CD4-positive, alpha-beta T cell treated with Interferon gamma for 1 hour (primary cell): ENCODE data around the gene RAB1A.

ENCODE experiments used
- DNase-seq: peaks from one replicate; pipeline ENCODE4 v3.0.0-alpha.2; 2020

RAB1A gene

DNA sequence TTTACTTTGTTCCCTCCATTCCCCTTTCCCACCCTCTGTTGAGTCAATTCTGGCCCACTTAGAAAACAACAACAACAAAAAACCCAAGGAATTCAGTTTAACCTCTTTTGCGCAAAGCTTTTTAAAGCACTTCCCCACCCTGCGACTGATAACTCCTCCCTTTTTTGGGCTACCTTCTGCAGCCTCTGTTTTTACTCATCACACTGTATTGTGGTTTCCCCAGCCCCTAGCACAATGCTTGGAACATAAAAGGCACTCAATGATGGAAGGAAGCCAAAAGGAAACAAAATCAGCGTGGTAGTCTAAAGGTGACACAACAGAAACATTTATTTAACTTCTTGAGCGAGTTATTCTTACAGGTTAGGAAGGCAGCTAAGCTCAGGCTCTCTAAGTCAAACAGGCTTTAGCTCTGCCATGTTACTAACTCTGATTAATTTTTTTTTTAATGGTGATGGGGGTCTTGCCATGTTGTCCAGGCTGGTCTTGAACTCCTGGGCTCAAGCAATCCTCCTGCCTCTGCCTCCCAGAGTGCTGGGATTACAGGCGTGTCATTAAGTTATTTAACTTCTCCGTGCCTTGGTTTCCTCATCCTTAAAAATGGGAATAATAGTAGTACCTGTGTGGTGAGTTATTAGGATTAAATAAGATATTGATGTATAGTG lies 72.4 kb downstream of the RAB1A start:
- peak; percentile 47 for DNase-seq

DNA sequence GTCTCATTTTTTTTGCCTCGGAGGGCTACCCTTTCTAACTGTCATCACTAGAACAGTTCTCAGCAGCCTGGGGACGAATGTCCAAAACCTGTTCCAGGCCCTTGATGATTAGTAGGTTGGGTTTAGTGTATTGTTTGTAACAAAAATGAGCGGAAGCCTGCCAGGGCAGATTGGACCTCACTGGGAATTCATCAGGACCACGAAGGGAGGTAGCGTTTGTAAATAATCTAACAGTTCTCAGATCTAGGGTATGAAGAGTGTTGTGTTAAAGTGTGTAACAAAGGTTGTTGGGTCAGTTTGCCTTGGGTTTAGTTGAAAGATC lies 72.9 kb downstream of the RAB1A start:
- no peak for DNase-seq

DNA sequence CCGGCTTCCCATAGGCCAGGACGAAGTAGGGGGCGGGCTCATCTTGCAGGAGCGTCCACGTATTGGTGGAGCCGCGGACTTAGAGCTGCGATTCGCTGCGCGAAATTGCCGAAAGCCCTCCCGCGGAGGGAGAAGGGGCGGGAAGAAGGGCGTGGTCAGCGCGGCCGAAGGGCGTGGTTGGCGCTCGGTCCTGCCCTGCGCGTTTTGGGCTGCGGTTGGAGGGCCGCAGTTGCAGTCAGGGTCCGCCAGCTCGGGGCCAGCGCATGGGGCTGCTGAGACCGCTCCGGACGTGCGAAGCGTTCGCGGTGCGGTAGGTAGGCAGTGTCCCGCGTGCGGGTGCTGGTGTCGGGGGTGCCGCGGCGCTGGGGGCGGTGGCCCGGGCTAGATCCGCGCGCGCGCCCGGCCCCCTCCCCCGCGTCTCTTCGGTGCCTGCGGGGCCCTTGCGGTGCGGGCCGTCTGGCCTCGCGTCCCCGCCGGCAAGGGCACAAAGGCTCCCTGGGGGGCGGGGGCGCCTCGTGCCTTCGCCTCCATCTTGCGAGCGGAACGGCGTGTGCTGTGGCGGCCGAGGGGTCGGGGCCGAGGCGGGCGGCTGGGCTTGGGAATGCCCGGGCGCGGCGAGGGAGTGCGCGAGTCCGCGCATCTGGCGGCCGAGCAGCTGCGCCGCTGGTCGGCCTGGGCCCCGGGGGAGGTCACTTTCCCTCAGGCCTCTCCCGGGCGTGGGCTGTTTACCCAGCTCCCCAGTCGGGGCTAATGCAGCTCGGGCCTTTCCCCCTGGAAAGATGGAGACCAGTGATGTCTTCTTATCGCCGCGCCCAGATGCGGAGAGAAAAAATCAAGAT lies 73.5 kb downstream of the RAB1A start, which contains the start of gene CEP68:
Gene CEP68, plus strand, starts transcription at position 202 of the 839 bp plus-strand sequence. CDS start 13,029 bp downstream, outside the sequence.
- DNase-seq = peak; percentile 95

DNA sequence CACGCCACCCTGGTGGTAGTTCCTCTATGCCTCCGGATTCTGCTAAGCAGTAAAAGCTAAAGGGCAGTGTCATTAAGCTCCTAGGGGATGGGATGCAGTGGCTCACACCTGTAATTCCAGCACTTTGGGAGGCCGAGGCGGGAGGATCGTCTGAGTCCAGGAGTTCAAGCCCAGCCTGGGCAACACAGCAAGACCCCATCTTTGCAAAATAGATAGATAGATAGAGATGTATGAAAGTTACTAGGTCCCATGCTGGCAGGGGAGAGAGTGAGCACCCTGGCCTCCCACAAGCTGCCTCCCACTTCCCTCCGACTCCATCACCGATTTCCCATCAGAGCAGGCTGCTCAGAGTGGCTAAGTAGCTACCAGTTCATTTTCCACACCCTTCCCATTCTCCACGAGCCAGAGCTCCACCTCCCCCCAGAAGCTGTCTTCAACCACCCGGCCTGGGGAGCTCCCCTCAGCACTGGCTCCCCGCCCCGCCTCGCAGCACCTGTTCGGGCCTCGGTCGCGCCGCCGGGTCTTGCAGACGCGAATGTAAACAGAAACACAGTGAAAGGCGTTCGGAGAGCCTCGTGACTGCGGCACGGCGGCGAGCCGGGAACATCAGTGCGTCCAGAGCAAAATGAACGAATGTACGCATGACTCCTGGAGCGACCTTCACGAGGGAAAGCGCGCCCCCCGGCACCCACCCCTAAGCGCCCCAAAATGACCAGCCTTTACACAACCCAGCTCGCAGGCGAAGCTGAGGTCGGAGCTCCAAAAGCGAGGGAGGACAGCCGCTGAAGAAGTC lies 74.3 kb downstream of the RAB1A start:
- peak; percentile 63 for DNase-seq

DNA sequence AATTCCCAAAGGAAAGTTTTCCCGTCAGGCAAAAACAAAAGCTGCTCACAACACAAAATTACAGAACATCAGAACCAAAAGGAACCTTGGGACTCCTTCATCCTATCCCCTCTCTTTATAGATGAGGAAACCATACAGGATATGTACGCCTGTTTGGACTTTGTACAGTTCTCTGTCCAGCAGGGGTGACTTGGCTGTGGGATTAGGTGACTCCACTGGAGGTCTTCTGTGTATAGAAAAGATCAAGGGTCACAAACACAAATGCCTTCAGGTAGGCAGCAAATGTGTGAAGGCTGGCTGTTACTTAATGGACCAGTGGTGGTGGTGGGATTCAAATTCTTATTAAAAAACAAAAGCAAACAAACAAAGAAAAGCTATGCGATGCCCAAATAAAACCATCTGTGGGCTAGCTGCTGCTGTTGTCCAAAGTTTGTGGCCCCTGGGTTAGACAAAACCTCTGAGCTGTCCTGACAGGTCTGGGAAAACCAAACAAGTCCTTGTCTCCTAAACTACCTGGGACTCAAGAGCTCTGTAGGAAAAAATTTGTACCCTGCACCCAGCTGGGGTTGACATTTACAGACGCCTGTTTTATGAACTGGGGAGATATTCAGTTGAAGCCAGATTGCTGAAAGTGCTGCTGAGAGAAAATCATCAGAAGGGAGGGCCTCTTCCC lies 75.0 kb downstream of the RAB1A start:
- no peak for DNase-seq

DNA sequence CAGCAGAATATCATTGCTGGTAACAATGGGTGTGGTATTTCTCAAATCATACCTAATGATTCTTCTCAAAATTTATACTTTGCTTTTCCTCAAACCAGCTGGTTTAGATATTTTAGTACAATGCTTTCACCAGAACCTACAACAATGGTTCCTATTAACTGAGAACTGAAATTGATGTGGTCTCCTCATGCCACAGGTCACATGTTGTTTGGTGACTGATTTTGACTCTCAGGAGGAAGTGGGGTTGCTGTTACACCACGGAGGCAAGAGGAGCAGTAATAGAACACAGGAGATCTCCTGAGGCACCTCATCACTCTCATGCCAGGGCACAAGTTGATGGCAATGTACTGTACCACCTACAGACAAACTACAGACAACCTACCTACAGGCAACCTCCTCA lies 76.7 kb downstream of the RAB1A start:
- DNase-seq = peak; percentile 55

DNA sequence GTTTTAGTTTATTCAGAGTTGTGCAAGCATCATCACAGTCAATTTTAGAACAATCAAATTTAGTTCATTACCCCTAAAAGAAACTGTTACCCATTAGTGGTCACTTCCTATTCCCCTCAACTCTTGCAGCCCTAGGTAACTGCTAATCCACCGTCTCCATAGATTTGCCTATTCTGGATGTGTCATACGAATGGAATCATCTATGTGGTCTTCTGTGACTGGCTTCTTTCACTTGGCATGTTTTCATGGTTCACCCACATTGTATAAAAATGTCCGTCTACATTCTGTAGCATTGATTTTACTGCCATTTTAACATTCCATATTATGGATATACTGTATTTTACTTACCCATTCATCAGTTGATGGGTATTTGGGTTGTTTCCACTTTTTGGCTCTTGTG lies 79.0 kb downstream of the RAB1A start:
- DNase-seq = no peak

DNA sequence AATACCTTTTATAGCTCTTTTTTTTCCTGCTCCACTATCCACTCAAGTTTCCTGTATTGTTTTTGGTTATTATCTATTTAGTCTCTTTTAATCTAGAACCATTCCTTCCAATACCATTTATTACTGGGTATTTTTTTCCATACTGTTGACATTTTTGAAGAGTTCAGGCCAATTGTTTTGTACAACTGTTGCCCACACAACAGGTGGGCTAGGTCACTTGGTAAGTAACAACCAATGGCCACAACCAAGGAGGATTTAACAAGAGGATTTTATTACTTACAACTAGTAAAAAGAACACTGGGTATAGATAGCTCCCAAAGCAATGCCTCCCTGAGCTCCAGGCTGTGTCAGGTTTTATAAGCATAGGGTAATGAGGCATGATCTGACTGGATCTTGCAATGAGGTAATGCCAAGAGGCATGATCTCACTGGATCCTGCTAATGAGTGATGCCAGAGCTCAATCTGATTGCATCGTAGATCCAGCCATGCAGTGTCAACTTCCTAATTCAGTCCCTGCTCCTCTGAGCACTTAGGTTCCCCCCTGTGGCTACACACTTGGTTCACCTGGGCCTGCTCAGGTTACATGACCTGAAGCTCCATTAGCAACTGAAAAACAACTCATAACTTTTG lies 80.8 kb downstream of the RAB1A start:
- no peak for DNase-seq

DNA sequence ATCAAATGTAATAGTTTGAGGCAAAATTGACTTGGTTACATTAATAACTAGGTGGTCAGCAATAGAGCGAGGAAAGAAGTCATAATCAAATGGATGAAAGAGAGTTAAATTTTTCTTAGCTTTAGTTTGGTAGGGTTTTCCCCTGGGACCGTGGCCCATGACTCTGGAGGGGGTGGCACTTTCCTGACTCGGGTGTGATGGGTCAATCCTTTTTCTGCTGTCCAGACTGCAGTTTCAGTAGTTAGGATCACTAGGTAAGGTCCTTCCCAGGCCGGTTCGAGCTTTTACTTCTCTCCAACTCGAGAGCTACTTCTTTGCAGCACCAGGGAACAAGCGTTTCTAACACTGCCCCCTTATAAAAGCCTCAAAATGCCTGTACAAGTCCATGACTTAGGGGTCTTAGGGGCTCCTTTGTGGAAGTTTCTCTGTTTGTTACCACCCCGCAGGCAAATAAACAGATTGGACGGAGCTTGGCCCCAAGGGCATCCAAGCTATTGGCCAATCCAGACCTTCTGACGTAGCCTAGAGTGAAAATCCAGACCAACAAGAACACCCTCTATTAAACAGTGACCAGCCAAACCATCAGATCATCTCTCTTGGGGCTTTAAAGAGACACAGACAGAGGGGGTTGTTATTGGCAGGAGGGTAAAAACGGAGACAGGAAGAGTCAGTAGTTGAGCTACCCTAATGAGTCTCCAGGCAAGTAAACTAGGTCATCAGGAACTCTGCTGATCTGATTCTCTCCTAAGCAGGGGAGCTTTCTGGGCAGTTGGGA lies 83.1 kb downstream of the RAB1A start:
- DNase-seq = no peak

DNA sequence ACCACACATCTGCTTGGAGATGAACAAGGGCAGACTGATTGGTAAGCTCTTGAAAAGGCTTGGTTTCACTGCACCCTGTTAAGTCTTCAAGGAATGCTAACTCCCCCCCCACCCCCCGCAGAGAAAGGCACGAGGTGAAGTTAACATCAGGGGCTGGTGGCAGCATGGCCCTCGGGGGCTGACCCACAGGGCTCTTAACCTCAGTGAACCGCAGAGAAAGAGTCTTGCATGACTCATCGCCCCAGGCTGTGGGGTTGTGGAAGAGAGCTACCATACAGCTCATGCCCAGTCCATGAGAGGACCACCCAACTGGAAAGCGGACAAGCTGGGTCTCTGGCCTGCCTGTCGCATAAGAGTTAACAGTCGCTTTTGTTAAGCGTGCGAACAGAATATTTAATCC lies 84.3 kb downstream of the RAB1A start:
- DNase-seq = no peak

DNA sequence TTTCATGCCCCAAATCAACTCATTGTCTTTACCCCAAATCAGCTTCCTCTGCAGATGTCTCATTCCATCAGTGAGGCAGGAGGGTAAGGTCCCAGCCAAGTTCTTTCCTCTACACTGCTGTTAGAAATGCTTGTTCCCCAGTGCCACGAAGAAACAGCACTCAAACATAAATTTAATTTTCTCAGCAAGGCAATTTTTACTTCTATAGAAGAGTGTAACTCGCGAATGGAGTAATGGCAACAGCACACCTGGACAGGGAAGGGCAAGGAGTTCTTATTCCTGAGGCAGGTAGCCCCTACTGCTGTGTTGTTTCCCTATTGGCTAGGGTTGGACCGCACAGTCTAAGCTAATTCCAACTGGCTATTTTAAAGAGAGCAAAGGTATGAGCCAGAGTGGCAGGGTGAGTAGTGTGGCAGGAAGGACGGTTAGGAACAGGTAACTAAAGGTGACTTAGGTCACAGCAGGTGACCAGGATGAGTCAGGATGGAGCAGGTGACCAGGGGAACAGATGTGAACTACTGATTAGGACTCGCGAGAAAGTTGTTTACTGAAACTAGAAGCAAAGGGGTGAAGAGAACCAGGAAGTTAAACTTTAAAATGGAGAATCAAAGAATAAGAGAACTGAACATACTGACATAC lies 85.7 kb downstream of the RAB1A start:
- DNase-seq = no peak

DNA sequence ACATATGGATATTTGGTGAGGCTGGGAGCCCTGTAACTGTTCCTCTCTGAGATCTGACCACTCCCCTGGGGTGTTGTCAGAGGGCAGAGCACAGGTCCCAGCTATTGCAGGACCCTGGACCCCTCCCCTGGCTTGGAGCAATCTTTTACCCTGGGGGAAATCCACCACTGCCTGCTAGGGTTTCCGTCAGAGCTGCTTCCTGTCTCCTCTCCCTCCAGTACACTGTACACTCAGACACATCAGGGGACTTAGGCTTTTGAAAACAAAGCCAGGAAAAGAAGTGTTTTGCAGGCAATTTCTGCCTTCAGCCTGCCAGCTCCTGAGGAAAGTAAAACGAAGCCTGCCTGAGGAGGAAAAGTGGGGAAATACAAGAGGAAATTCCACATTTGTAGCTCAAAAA lies 86.9 kb downstream of the RAB1A start:
- no peak for DNase-seq

DNA sequence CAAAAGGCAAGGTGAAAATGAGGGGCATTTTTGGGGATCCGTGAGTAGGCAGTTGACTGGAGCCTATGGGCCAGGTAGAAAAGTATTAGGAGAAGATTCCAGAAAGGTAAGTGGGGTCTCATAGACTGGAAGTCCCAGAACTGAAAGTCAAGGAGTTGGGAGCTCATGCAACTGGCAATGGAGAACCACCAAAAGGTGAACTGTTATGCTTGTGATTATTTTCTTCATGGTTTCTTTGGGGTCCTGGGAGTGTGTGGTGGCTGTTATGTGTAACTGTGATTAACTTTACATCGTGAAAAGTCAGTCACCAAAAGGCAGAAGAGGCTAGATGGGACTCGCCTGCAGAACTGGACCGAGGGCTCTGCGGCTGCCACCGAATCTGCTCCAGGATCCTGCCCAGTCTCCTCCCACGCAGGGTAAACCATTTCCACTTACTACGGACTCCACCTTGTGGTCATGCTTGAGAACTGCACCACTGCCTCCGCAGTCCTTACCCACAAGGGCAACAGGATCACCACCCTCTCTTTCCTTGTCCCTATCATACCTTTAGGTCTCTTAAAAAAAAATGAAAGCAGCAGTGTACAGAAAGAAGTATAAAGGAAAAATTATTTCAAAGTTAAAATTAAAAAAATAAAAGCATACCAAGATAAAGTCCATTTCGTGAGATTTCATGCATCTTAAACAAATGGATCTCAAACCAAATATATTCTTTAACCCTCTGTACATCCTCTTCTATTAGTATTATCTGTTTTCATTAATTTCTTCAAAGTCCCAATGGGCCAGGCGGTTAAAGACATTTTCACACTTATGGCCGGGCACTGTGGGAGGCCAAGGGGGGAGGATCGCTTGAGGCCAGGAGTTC lies 89.3 kb downstream of the RAB1A start:
- DNase-seq = peak; percentile 77

DNA sequence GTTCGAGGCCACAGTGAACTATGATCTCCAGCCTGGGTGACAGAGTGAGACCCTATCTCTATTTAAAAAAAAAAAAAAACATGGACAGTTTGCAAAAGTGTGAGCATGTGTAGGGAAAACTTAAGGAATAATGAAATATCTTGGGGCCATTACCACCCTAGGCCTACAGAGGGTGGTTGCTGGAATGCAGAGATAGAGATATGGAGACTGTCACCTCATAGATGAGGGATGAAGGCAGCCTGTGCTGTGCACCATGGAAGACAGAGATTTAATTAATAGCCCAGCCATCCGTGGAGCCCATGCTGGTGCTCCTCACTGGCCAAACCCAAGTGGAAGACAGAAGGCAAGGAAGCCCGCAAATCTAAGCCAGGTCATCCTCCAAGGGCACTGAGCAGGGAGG lies 90.3 kb downstream of the RAB1A start:
- DNase-seq = no peak

DNA sequence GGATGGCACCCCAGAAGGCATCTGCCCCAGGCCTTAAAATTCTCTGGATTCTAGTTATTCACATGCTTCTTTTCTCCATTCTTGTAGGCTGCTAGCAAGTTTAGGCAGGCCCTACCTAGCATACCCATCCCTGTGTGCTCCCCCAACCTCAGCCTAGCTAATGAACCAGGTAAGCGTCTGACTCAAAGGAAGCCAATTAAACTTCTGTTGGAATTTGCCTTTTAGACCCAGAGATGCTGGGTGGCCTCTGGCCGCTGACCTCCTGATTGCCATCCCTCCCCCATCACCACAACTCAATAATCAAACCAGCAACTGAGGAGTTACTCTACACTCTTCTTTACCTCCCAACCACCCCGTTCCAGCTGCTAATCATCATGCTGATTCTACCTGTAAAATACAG lies 92.7 kb downstream of the RAB1A start:
- DNase-seq = no peak
